RWPE1 (cell line): Measurements from ENCODE around the gene TCF3.

Source experiments
- CTCF ChIA-PET: fragments of 350-600 bp; sonication (Branson Sonifier 250); formaldehyde crosslinking; extraction: SDS; loops from one replicate; lab custom pipeline; 2021; lab: Yijun Ruan, JAX
- POLR2A ChIA-PET: fragments of 400-600 bp; formaldehyde crosslinking; extraction: SDS; loops from one replicate; lab custom pipeline; 2020; ENCODE audit warnings: antibody characterized with exemption; ENCODE audit not compliant: low non-redundant PET; lab: Yijun Ruan, JAX
- DNase-seq: peaks from one replicate; pipeline ENCODE4 v3.0.0; 2012; ENCODE audit warnings: low spot score
- H3K27ac ChIP-seq: fragments of 450-650 bp; 2 replicates; pipeline ENCODE4 v1.5.1; 2017
- CTCF ChIP-seq: fragments of 450-650 bp; conservative IDR thresholded peaks from 2 replicates; pipeline ENCODE4 v1.5.1; 2017; ENCODE audit warnings: low read depth, mild to moderate bottlenecking

Gene TCF3

GRCh38 chr19:1636325-1637236 lies 15.8 kb downstream of the TCF3 start:
- no peak for DNase-seq
- ChIA-PET POLR2A (no interaction called here), CTCF (interaction anchor here (0.6 kb wide), 1 partner anchor 10 kb away, joined by 5 read pairs; no protein-coding TSS in a partner anchor)
- no peak for TF ChIP-seq CTCF
- no peak overlapping the region for H3K27ac ChIP-seq

DNA sequence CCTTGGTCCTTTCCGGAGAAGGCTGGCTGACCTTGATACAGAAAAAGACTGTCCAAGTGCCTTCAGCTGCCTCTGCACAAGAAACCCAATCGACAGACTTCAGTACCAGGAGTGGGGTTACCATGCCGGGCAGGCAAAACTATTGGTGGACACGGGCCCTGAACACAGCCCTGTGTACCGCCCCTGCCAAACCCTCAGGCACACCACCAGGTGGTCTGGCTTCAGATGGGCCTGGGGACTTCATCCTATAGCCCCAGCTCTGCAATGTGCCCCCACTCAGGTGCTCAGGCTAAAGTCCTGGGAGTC lies 17.5 kb downstream of the TCF3 start:
- CTCF ChIA-PET: interaction anchor here (0.5 kb wide), 1 partner anchor 120 kb away, joined by 4 read pairs; no protein-coding TSS in a partner anchor

DNA sequence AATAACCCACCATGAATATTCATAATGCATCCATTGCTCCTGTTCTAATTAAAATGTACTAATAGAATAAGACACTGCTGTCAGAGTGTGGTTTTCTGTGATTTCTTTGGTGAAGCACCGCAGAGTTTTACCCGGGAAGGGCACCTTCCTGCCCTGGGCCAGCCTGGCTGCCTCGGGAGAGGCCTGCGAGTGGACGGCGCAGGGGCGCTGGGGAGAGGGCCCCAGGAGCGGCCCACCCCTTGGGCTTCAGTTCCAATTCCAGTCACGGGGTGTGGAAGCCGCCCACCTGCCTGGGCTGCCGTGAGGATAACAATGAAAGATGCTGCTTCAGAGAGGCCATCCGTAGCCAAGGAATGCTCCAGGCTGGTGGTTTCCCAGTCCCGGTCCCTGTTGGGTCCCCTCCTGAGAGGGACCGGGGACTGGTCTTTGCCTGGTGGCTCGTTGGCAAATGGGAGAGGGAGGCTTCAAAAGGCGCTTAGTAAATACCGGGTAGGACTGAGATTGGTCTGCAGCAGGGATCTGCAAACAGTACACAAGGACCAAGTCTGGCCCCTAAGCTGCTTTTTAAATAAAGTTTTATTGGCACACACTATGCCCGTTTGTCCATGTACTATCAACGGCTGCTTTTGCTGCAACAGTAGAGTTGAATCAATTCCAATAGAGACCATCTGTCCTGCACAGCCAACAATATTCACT lies 18.0 kb downstream of the TCF3 start:
- no peak for TF ChIP-seq CTCF
- H3K27ac ChIP-seq: no peak overlapping the region; the same call in 1 of the 2 replicates
- no peak for DNase-seq
- CTCF ChIA-PET: interaction anchor here (0.5 kb wide), 1 partner anchor 120 kb away, joined by 4 read pairs; no protein-coding TSS in a partner anchor
- POLR2A ChIA-PET: no interaction called here

More for the DNA sequence above, 17.5 kb downstream of the TCF3 start:
- POLR2A ChIA-PET: no interaction called here
- DNase-seq: no peak
- peak overlapping the region; percentile 16; the same call in 1 of the 2 replicates for H3K27ac ChIP-seq
- TF ChIP-seq CTCF: no peak

- CTCF ChIA-PET: no interaction called here
- peak overlapping the region; percentile 58 for H3K27ac ChIP-seq
- POLR2A ChIA-PET: no interaction called here
- DNase-seq: no peak
- TF ChIP-seq CTCF: no peak
These were observed 19.1 kb downstream of the TCF3 start for GRCh38 chr19:1633269-1633826.

DNA sequence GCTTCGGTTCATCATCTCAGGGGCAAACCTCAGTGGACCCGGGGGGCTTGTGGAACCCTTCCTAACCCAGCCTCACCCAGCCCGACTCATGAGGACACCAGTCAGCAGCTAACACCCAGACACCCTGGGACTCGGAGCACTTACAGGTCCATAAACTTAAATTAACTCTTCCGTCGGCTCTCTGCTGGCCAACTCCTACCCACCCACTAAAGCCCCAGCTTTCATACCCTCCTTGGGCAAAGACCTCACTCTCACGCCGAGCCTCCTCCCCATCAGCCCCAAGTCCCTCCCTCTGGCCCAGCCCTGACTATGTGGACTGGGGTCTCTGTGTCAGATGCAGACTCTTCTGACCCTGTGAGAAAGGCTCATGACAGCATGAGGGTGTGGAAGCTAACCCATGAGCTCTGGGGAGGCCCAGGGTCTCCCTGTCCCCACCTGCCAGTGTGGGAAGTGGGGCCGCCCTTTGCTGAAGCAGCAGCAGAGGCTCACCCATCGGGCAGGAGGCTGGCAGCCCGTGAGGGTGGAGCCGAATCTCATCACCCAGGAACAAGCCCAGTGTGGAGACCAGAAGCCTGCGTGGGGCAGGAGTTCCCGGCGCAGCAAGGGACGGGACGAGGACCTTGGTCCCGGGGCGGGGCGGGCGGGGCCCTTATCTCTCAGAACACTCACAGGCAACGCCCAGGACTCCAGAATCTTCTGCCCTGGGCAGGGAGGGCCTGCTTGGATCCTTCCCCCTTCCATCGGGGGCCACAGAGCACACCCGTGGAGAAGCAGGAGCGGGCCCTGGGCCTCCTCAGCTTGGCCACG lies 19.8 kb downstream of the TCF3 start:
- no peak for DNase-seq
- H3K27ac ChIP-seq: peak overlapping the region; percentile 58
- ChIA-PET CTCF (no interaction called here), POLR2A (no interaction called here)
- TF ChIP-seq CTCF: no peak
